H1 (cell line): ENCODE results near the gene ICA1. TPM values are rescaled to one million over a fixed set of nuclear protein-coding genes. Genes with fewer than 3 reads are reported as not detected.

ENCODE experiments used
- CTCF ChIA-PET: fragments of 300-600 bp; sonication (Branson Sonifier 250); formaldehyde crosslinking; loops from one replicate; lab custom pipeline; 2021; ENCODE audit not compliant: partially characterized antibody; lab: Charles Lee
- POLR2A ChIA-PET: fragments of 300-600 bp; sonication (Branson Sonifier 250); formaldehyde crosslinking; loops from one replicate; lab custom pipeline; 2021; ENCODE audit warnings: inconsistent platforms; ENCODE audit not compliant: partially characterized antibody; lab: Charles Lee
- DNase-seq, 2 experiments: peaks; one replicate each; pipeline versions ENCODE4 v3.0.0 to v3.0.0-alpha.2; 2010 to 2022; ENCODE audit warnings: low spot score in 2 of 2, low read depth in 1 of 2, mixed read lengths in 1 of 2
- FAIRE-seq: peaks from 2 replicates; lab custom pipeline; 2011; peaks lifted over from hg19 to GRCh38; lab: Jason Lieb, UNC
- H2AFZ ChIP-seq: 2 replicates; pipeline ENCODE4 v1.8.1; 2012; ENCODE audit warnings: low read length, inconsistent platforms
- H2AK5ac ChIP-seq: 2 replicates; pipeline ENCODE4 v1.6.1; 2013; ENCODE audit warnings: low read depth, low read length
- H2BK120ac ChIP-seq: replicated peaks from 2 replicates; pipeline ENCODE3; 2013; ENCODE audit warnings: low read depth, low read length, inconsistent platforms
- H2BK12ac ChIP-seq: 2 replicates; pipeline ENCODE4 v1.6.1; 2013; ENCODE audit warnings: low read depth, low read length
- H2BK15ac ChIP-seq: 2 replicates; pipeline ENCODE4 v1.6.1; 2013; ENCODE audit warnings: low read length
- H2BK20ac ChIP-seq: 2 replicates; pipeline ENCODE4 v1.6.1; 2013; ENCODE audit warnings: low read length
- H2BK5ac ChIP-seq: 2 replicates; pipeline ENCODE4 v1.6.1; 2013; ENCODE audit warnings: low read depth, low read length
- H3K14ac ChIP-seq: 2 replicates; pipeline ENCODE4 v1.6.1; 2013; ENCODE audit warnings: inconsistent platforms; ENCODE audit not compliant: insufficient read length
- H3K18ac ChIP-seq: 2 replicates; pipeline ENCODE4 v1.6.1; 2013; ENCODE audit warnings: low read length; ENCODE audit errors: extremely low read depth
- H3K23ac ChIP-seq: 2 replicates; pipeline ENCODE4 v1.6.1; 2013; ENCODE audit warnings: inconsistent platforms; ENCODE audit not compliant: insufficient read length
- H3K23me2 ChIP-seq: 2 replicates; pipeline ENCODE4 v1.6.1; 2013; ENCODE audit warnings: low read depth, low read length
- H3K27ac ChIP-seq: 2 replicates; pipeline ENCODE4 v1.6.1; 2011; ENCODE audit warnings: low read depth, low read length, inconsistent platforms
- H3K27me3 ChIP-seq, 4 experiments: replicated peaks in 1 of 4; 1 replicate in 1 of 4; 2 replicates in 3 of 4; pipeline versions ENCODE4 v1.6.1 to v1.8.1; 2011 to 2013; ENCODE audit warnings: low read length in 3 of 4, mild to moderate bottlenecking in 3 of 4, inconsistent platforms in 2 of 4, mixed read lengths in 2 of 4, moderate library complexity in 1 of 4; ENCODE audit not compliant: control insufficient read depth in 3 of 4, insufficient read depth in 3 of 4; ENCODE audit errors: extremely low read depth in 1 of 4
- H3K36me3 ChIP-seq, 4 experiments: 2 replicates each; pipeline versions ENCODE4 v1.6.1 to v1.8.1; 2011 to 2013; ENCODE audit warnings: mild to moderate bottlenecking in 4 of 4, low read length in 3 of 4, moderate library complexity in 2 of 4, control low read depth in 1 of 4, inconsistent platforms in 1 of 4; ENCODE audit not compliant: insufficient read depth in 4 of 4, control insufficient read depth in 2 of 4
- H3K4ac ChIP-seq: replicated peaks from 2 replicates; pipeline ENCODE3; 2013; ENCODE audit warnings: low read length, low read depth, mixed read lengths, inconsistent platforms; ENCODE audit not compliant: insufficient read length
- H3K4me1 ChIP-seq, 4 experiments: replicated peaks in 1 of 4; 1 replicate in 1 of 4; 2 replicates in 3 of 4; pipeline versions ENCODE4 v1.6.1 to v1.8.1; 2011 to 2013; ENCODE audit warnings: low read length in 3 of 4, inconsistent platforms in 2 of 4, mixed read lengths in 1 of 4; ENCODE audit not compliant: insufficient read depth in 4 of 4, control insufficient read depth in 3 of 4
- H3K4me2 ChIP-seq, 2 experiments: 2 replicates each; pipeline versions ENCODE4 v1.6.1 to v1.8.1; 2011 to 2013; ENCODE audit warnings: low read depth in 2 of 2, low read length in 2 of 2, control low read depth in 1 of 2, inconsistent platforms in 1 of 2, mild to moderate bottlenecking in 1 of 2; ENCODE audit not compliant: insufficient read depth in 1 of 2
- H3K4me3 ChIP-seq, 4 experiments: fragments of 200-600, 300-600 bp in 1 of 4; sonication (generic), shearing (Covaris generic), sonication (Bioruptor Twin) in 1 of 4; 2 replicates each; pipeline versions ENCODE4 v1.5.1 to v1.8.1; 2011 to 2016; ENCODE audit warnings: low read length in 4 of 4, low read depth in 3 of 4, control low read depth in 2 of 4, inconsistent platforms in 2 of 4, mild to moderate bottlenecking in 2 of 4, mixed read lengths in 1 of 4, moderate library complexity in 1 of 4; ENCODE audit not compliant: insufficient read depth in 2 of 4; ENCODE audit errors: extremely low read depth in 1 of 4
- H3K56ac ChIP-seq: replicated peaks from 2 replicates; pipeline ENCODE3; 2013; ENCODE audit warnings: low read depth, mild to moderate bottlenecking, mixed read lengths, low read length, inconsistent platforms; ENCODE audit not compliant: insufficient read length
- H3K79me1 ChIP-seq: 2 replicates; pipeline ENCODE4 v1.6.1; 2013; ENCODE audit warnings: low read depth, low read length, control low read depth
- H3K79me2 ChIP-seq, 2 experiments: 2 replicates each; pipeline versions ENCODE4 v1.6.1 to v1.8.1; 2012 to 2013; ENCODE audit warnings: low read length in 2 of 2, mild to moderate bottlenecking in 2 of 2, inconsistent platforms in 1 of 2; ENCODE audit not compliant: insufficient read depth in 2 of 2, control insufficient read depth in 1 of 2
- H3K9ac ChIP-seq, 4 experiments: replicated peaks in 1 of 4; 1 replicate in 1 of 4; 2 replicates in 3 of 4; pipeline versions ENCODE4 v1.6.1 to v1.8.1; 2011 to 2013; ENCODE audit warnings: low read depth in 3 of 4, low read length in 3 of 4, control low read depth in 2 of 4, mild to moderate bottlenecking in 2 of 4, moderate library complexity in 2 of 4, inconsistent platforms in 1 of 4; ENCODE audit errors: extremely low read depth in 1 of 4
- H3K9me3 ChIP-seq, 2 experiments: 2 replicates each; pipeline versions ENCODE4 v1.6.1 to v1.8.1; 2012 to 2013; ENCODE audit warnings: mild to moderate bottlenecking in 2 of 2, moderate library complexity in 2 of 2, control low read depth in 1 of 2, inconsistent platforms in 1 of 2, low read depth in 1 of 2, low read length in 1 of 2, mixed read lengths in 1 of 2; ENCODE audit not compliant: insufficient read depth in 2 of 2
- H4K20me1 ChIP-seq, 2 experiments: replicated peaks in 1 of 2; 2 replicates each; pipeline versions ENCODE3 to v1.8.1; 2011 to 2013; ENCODE audit warnings: inconsistent platforms in 2 of 2, low read length in 2 of 2, mild to moderate bottlenecking in 1 of 2; ENCODE audit not compliant: insufficient read depth in 2 of 2, control insufficient read depth in 1 of 2
- H4K5ac ChIP-seq: 2 replicates; pipeline ENCODE4 v1.6.1; 2013; ENCODE audit warnings: low read length, low read depth, mixed read lengths, inconsistent platforms; ENCODE audit not compliant: insufficient read length
- H4K8ac ChIP-seq: 2 replicates; pipeline ENCODE4 v1.8.0; 2013; ENCODE audit warnings: mild to moderate bottlenecking, moderate library complexity, low read length, inconsistent platforms; ENCODE audit not compliant: insufficient read depth; ENCODE audit errors: extremely low read depth
- H4K91ac ChIP-seq: replicated peaks from 2 replicates; pipeline ENCODE3; 2013; ENCODE audit warnings: low read length, mixed read lengths, inconsistent platforms; ENCODE audit not compliant: insufficient read length
- ATF3 ChIP-seq: IDR thresholded peaks from 2 replicates; pipeline ENCODE4 v1.6.1; 2011; ENCODE audit warnings: low read depth, mild to moderate bottlenecking, low read length; ENCODE audit not compliant: insufficient read depth
- CBX5 ChIP-seq: fragments of 300-800, 300-1000 bp; sonication (generic); IDR thresholded peaks from 2 replicates; pipeline ENCODE4 v1.7.1; 2016; ENCODE audit warnings: antibody characterized with exemption, low read length, low read depth
- CREB1 ChIP-seq: IDR thresholded peaks from 2 replicates; pipeline ENCODE4 v1.6.1; 2012; ENCODE audit warnings: inconsistent platforms
- HDAC2 ChIP-seq, 2 experiments: fragments of 300-600 bp in 1 of 2; sonication (generic) in 1 of 2; IDR thresholded peaks; 2 replicates each; pipeline ENCODE4 v1.6.1; 2011 to 2012; ENCODE audit warnings: low read depth in 2 of 2, low read length in 2 of 2, mild to moderate bottlenecking in 2 of 2, moderate library complexity in 2 of 2, borderline replicate concordance in 1 of 2, inconsistent platforms in 1 of 2
- NRF1 ChIP-seq: IDR thresholded peaks from 2 replicates; pipeline ENCODE4 v1.6.1; 2011; ENCODE audit warnings: mild to moderate bottlenecking, low read depth, low read length, improper control_type of control experiment
- PHF8 ChIP-seq: fragments of 200-600 bp; sonication (generic); conservative IDR thresholded peaks from 2 replicates; pipeline ENCODE4 v1.7.1; 2012; ENCODE audit warnings: low read depth, mild to moderate bottlenecking, inconsistent platforms, low read length, moderate library complexity
- POU5F1 ChIP-seq: IDR thresholded peaks from 2 replicates; pipeline ENCODE4 v1.6.1; 2011; ENCODE audit warnings: low read depth, mild to moderate bottlenecking, low read length, moderate library complexity
- RBBP5 ChIP-seq: IDR thresholded peaks from 2 replicates; pipeline ENCODE4 v1.7.1; 2012; ENCODE audit warnings: low read depth, mild to moderate bottlenecking, inconsistent platforms, low read length, moderate library complexity, borderline replicate concordance
- SP4 ChIP-seq: IDR thresholded peaks from 2 replicates; pipeline ENCODE4 v1.6.1; 2012; ENCODE audit warnings: low read length, inconsistent platforms
- SRF ChIP-seq: IDR thresholded peaks from 2 replicates; pipeline ENCODE4 v1.6.1; 2011; ENCODE audit warnings: mild to moderate bottlenecking, low read depth, low read length, moderate library complexity
- TEAD4 ChIP-seq: IDR thresholded peaks from 2 replicates; pipeline ENCODE4 v1.6.1; 2012; ENCODE audit warnings: low read depth, low read length, inconsistent platforms, mixed read lengths
- WGBS, 2 experiments: shearing (Covaris generic) in 1 of 2; methylation state at CpG; one replicate each; pipeline versions ENCODE4 v1.1.6 to v1.1.7; 2013 to 2015; ENCODE audit warnings: low lambda C conversion rate in 2 of 2, mixed read lengths in 2 of 2, inconsistent platforms in 1 of 2, low coverage in 1 of 2, missing lambda C conversion rate in 1 of 2; ENCODE audit not compliant: insufficient replicate concordance in 2 of 2, insufficient coverage in 1 of 2, insufficient read length in 1 of 2; ENCODE audit errors: extremely low coverage in 1 of 2, missing lambda C conversion rate in 1 of 2; 5-methylcytosine and 5-hydroxymethylcytosine counted together
- polyA plus RNA-seq, 7 experiments: library from polyadenylated mRNA; depleted of rRNA in 3 of 7; stranded (reverse) in 5 of 7; unstranded in 2 of 7; fragments of >200 nt in 5 of 7; fragments of 200-250 nt in 2 of 7; gene quantifications; 1 replicate in 5 of 7; 2 replicates in 1 of 7; 4 replicates in 1 of 7; pipeline versions ENCODE4 v1.2.1 to v1.2.3, GENCODE V29; 2011 to 2013; ENCODE audit warnings: missing spikeins in 2 of 7, mixed read lengths in 2 of 7
- total RNA-seq: library from RNA; stranded (reverse); fragmentation: NEBNext Ultra II Directional; extraction: Animal tissue kit (Norgen Biotek cat#: 25700); gene quantifications from 2 replicates; pipeline ENCODE4 v1.2.1, GENCODE V29; 2021

The ICA1 gene
- total and polyA plus RNA-seq, 2 of the 8 experiments (the other 6 are each of a cell fraction or from before 2014, with no cell fraction given): 14.9 to 37.1 TPM

- CTCF ChIA-PET: interaction anchor here (1.2 to 1.5 kb wide), 2 partner anchors 14 to 119 kb away, joined by 3 to 4 read pairs; no protein-coding TSS in a partner anchor
- H3K4me2 ChIP-seq: no peak overlapping the region
- no peak for TF ChIP-seq POU5F1
- TF ChIP-seq SRF: no peak
- no peak for TF ChIP-seq RBBP5
- TF ChIP-seq PHF8: no peak
- no peak for TF ChIP-seq SP4
- no peak for TF ChIP-seq TEAD4
- TF ChIP-seq ATF3: no peak
- TF ChIP-seq HDAC2 (IDR thresholded peaks at IDR 0.05; ENCODE audit: borderline replicate concordance in 1 of 2, low read depth in 2 of 2, low read length in 2 of 2): no peak
- no peak for TF ChIP-seq CBX5
- TF ChIP-seq CREB1: no peak
- TF ChIP-seq NRF1: no peak
Measured at GRCh38 chr7:8177109-8177933, 84.6 kb downstream of the ICA1 start.

More at GRCh38 chr7:8177109-8177933, 84.6 kb downstream of the ICA1 start:
- H3K23me2 ChIP-seq: no peaks in the 10 kb centered on the region
- no peak overlapping the region for H3K4ac ChIP-seq
- no peak overlapping the region for H2BK12ac ChIP-seq
- no peak overlapping the region for H2BK15ac ChIP-seq
- no peak overlapping the region for H2BK5ac ChIP-seq
- H4K91ac ChIP-seq: no peak overlapping the region
- POLR2A ChIA-PET: no interaction called here
- no peaks in the 10 kb centered on the region for H4K20me1 ChIP-seq
- no peak overlapping the region for H3K9ac ChIP-seq
- no peak overlapping the region for H3K18ac ChIP-seq
- no peak overlapping the region for H2BK120ac ChIP-seq
- no peak overlapping the region for H4K5ac ChIP-seq
- no peaks in the 10 kb centered on the region for H3K27me3 ChIP-seq
- DNase-seq (no peak), FAIRE-seq (no peak)
- H3K27ac ChIP-seq: no peak overlapping the region
- H3K14ac ChIP-seq: no peak overlapping the region
- H3K23ac ChIP-seq: no peak overlapping the region
- H3K56ac ChIP-seq: no peak overlapping the region
- no peak overlapping the region for H2BK20ac ChIP-seq
- no peaks in the 10 kb centered on the region for H3K36me3 ChIP-seq
- peaks cover 5% of the 10 kb centered on the region; the same call in 1 of the 2 replicates for H3K79me1 ChIP-seq
- no peak overlapping the region for H2AFZ ChIP-seq
- no peak overlapping the region for H4K8ac ChIP-seq
- H3K4me1 ChIP-seq: peaks cover 0 to 12% (median 2%) of the 10 kb centered on the region in 4 experiments; a peak in 4 of 7 replicates
- no peak overlapping the region for H3K4me3 ChIP-seq
- H3K9me3 ChIP-seq: no peaks in the 10 kb centered on the region
- WGBS, 2 experiments: 87% methylated on average over 4 of the region's 4 CpGs; no CpG with 5 or more reads in 1 of the 2 experiments
- no peak overlapping the region for H2AK5ac ChIP-seq
- H3K79me2 ChIP-seq: no peaks in the 10 kb centered on the region
